A673 (cell line): ENCODE measurements around the gene CLIC6. TPM values are rescaled to one million over a fixed set of nuclear protein-coding genes. Genes with fewer than 3 reads are reported as not detected.

Experiments
- BruUV-seq: library from RNA; stranded (reverse); fragments of 400-500 nt; replicated peaks from 2 replicates; lab custom pipeline; 2021; lab: Mats Ljungman, UMichigan
- CTCF ChIA-PET: fragments of 300-600 bp; sonication (Branson Sonifier 250); formaldehyde crosslinking; loops from one replicate; lab custom pipeline; 2022; ENCODE audit warnings: antibody characterized with exemption; lab: Charles Lee
- POLR2A ChIA-PET: fragments of 300-600 bp; sonication (Branson Sonifier 250); formaldehyde crosslinking; loops from one replicate; lab custom pipeline; 2022; ENCODE audit warnings: antibody characterized with exemption; ENCODE audit not compliant: low non-redundant PET; lab: Charles Lee
- DNase-seq: peaks from one replicate; pipeline ENCODE4 v3.0.0-alpha.2; 2015; ENCODE audit warnings: low spot score
- H3K27ac ChIP-seq: fragments of 200-600 bp; sonication (generic); 2 replicates; pipeline ENCODE4 v1.5.1; 2016; ENCODE audit warnings: mixed run types, low read depth, mild to moderate bottlenecking, mixed read lengths, antibody characterized with exemption, low read length; ENCODE audit not compliant: poor library complexity, severe bottlenecking
- H3K27me3 ChIP-seq: fragments of 200-600 bp; sonication (generic); replicated peaks from 2 replicates; pipeline ENCODE4 v1.6.1; 2017; ENCODE audit warnings: mixed run types, low read depth, mild to moderate bottlenecking, mixed read lengths, antibody characterized with exemption, low read length; ENCODE audit not compliant: insufficient read depth, poor library complexity
- H3K36me3 ChIP-seq: fragments of 200-600 bp; sonication (generic); 2 replicates; pipeline ENCODE4 v1.6.1; 2016; ENCODE audit warnings: mixed run types, mild to moderate bottlenecking, mixed read lengths, antibody characterized with exemption, low read length; ENCODE audit not compliant: insufficient read depth, poor library complexity, severe bottlenecking
- H3K4me1 ChIP-seq: fragments of 200-600 bp; sonication (generic); 2 replicates; pipeline ENCODE4 v1.6.1; 2017; ENCODE audit warnings: mixed run types, mild to moderate bottlenecking, mixed read lengths, antibody characterized with exemption, low read length; ENCODE audit not compliant: insufficient read depth, poor library complexity, severe bottlenecking
- H3K4me3 ChIP-seq: fragments of 200-600 bp; sonication (generic); 2 replicates; pipeline ENCODE4 v1.5.1; 2016; ENCODE audit warnings: low read depth, mixed run types, mild to moderate bottlenecking, mixed read lengths, low read length; ENCODE audit not compliant: poor library complexity, severe bottlenecking
- H3K9me3 ChIP-seq: fragments of 200-600 bp; sonication (generic); 2 replicates; pipeline ENCODE4 v1.6.1; 2016; ENCODE audit warnings: mixed run types, low read depth, mild to moderate bottlenecking, mixed read lengths, antibody characterized with exemption, low read length; ENCODE audit not compliant: poor library complexity, severe bottlenecking
- EZH2 ChIP-seq: fragments of 200-600 bp; sonication (generic); IDR thresholded peaks from 2 replicates; pipeline ENCODE4 v1.6.1; 2017; ENCODE audit warnings: borderline replicate concordance, low read depth, mild to moderate bottlenecking, mixed read lengths, antibody characterized with exemption, low read length; ENCODE audit not compliant: poor library complexity, severe bottlenecking
- intact Hi-C: fragments of 100-400 bp; cut with micrococcal nuclease; formaldehyde crosslinking; loops from one replicate; pipeline ENCODE4 v1.10.0; 2022; ENCODE audit not compliant: unreplicated experiment
- total RNA-seq: library from RNA; stranded (reverse); gene quantifications from 2 replicates; pipeline ENCODE4 v1.2.3, GENCODE V29; 2021
- TF ChIP-seq, protein P1 (sequence below): fragments of 300-800, 200-600 bp; sonication (generic); conservative IDR thresholded peaks from 2 replicates; pipeline ENCODE4 v1.5.1; 2017; ENCODE audit warnings: low read depth, mild to moderate bottlenecking, antibody characterized with exemption, low read length, moderate library complexity, mixed read lengths

The CLIC6 gene
- total RNA-seq, 1 experiment from 2014 or later: not detected

- H3K27ac ChIP-seq: no peak overlapping the region
- H3K27me3 ChIP-seq: peaks cover 12% of the 10 kb centered on the region
- no peaks in the 10 kb centered on the region for H3K4me1 ChIP-seq
- intact Hi-C loops: loop anchor here (10.0 kb wide), 2 partner anchors 1149 to 1239 kb away; no protein-coding TSS in a partner anchor
- no peak overlapping the region for H3K4me3 ChIP-seq
- BruUV-seq: no TSS peak
- no peak for DNase-seq
- H3K36me3 ChIP-seq: no peaks in the 10 kb centered on the region
- ChIA-PET POLR2A (interaction anchor here (0.7 kb wide), 1 partner anchor 1416 kb away, joined by 3 read pairs; no protein-coding TSS in a partner anchor), CTCF (no interaction called here)
- no peaks in the 10 kb centered on the region for H3K9me3 ChIP-seq
- TF ChIP-seq, protein P1, sequence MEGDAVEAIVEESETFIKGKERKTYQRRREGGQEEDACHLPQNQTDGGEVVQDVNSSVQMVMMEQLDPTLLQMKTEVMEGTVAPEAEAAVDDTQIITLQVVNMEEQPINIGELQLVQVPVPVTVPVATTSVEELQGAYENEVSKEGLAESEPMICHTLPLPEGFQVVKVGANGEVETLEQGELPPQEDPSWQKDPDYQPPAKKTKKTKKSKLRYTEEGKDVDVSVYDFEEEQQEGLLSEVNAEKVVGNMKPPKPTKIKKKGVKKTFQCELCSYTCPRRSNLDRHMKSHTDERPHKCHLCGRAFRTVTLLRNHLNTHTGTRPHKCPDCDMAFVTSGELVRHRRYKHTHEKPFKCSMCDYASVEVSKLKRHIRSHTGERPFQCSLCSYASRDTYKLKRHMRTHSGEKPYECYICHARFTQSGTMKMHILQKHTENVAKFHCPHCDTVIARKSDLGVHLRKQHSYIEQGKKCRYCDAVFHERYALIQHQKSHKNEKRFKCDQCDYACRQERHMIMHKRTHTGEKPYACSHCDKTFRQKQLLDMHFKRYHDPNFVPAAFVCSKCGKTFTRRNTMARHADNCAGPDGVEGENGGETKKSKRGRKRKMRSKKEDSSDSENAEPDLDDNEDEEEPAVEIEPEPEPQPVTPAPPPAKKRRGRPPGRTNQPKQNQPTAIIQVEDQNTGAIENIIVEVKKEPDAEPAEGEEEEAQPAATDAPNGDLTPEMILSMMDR: no peak
- TF ChIP-seq EZH2: no peak
Measured at GRCh38 chr21:34695434-34695833, 26.6 kb downstream of the CLIC6 start.

DNA sequence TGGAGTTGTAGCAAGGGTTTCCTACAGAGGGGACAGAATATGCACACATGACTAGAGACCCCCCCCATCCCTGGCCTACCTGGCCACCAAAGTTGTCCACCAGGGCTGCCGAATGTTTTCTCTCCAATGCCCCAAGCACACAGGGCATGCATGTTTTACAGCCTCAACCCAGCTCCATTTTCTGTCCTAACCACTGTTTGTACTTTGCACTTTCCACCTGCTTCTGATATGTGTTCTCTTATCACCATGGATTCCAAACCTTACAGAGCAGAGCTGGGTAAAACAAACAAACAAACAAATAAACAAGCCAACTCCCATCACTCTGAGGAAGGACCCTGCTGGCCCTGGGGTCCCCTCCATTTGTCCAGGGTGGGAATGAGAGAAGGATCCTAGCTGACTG lies 27.3 kb downstream of the CLIC6 start:
- DNase-seq: no peak
- ChIA-PET POLR2A (no interaction called here), CTCF (no interaction called here)
- H3K27ac ChIP-seq: no peak overlapping the region
- no peak overlapping the region for H3K4me3 ChIP-seq
- H3K9me3 ChIP-seq: no peaks in the 10 kb centered on the region
- BruUV-seq: no TSS peak
- TF ChIP-seq, protein P1: no peak
- no peak for TF ChIP-seq EZH2
- intact Hi-C loops: loop anchor here (10.0 kb wide), 2 partner anchors 1149 to 1239 kb away; no protein-coding TSS in a partner anchor
- peaks cover 9% of the 10 kb centered on the region for H3K27me3 ChIP-seq
- no peaks in the 10 kb centered on the region for H3K36me3 ChIP-seq
- H3K4me1 ChIP-seq: no peaks in the 10 kb centered on the region

DNA sequence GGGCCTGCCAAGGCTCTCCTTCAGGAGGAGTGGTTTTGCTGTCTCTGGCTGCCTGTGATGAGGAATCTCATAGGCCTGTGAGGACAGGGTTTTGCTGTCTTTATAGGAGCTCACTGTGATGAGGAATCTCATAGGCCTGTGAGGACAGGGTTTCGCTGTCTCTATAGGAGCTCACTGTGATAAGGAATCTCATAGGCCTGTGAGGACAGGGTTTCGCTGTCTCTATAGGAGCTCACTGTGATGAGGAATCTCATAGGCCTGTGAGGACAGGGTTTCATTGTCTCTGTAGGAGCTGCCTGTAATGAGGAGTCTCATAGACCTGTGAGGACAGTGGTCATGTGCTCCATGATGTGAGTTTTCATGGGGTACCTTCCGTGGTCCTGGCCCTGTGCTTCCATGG lies 29.0 kb downstream of the CLIC6 start:
- CTCF ChIA-PET: no interaction called here
- Histone ChIP-seq H3K27me3 (no peaks in the 10 kb centered on the region), H3K36me3 (no peaks in the 10 kb centered on the region), H3K4me1 (no peaks in the 10 kb centered on the region), H3K27ac (no peak overlapping the region), H3K9me3 (no peaks in the 10 kb centered on the region), H3K4me3 (no peak overlapping the region)
- BruUV-seq: no TSS peak
- intact Hi-C loops: loop anchor here (10.0 kb wide), 2 partner anchors 1147 to 1237 kb away; no protein-coding TSS in a partner anchor
- no peak for DNase-seq
- TF ChIP-seq, protein P1: no peak
- no peak for TF ChIP-seq EZH2
- POLR2A ChIA-PET: no interaction called here
